CD4-positive, CD25-positive, alpha-beta regulatory T cell (primary cell): ENCODE results near the gene SNTG2. TPM values are rescaled to one million over a fixed set of nuclear protein-coding genes. Genes with fewer than 3 reads are reported as not detected.

Experiments used
- ATAC-seq, 2 donors: fragments of 150-1000 bp; cut with Tn5 transposase; one replicate each; pipeline ENCODE4 v1.10.0; 2021; ENCODE audit warnings: low read depth in 2 of 2, moderate number of reproducible peaks in 2 of 2, moderate library complexity in 1 of 2
- DNase-seq, 3 donors: peaks; one replicate each; pipeline versions ENCODE4 v3.0.0 to v3.0.0-alpha.2; 2012 to 2022; ENCODE audit warnings: mixed read lengths in 1 of 3
- H3K27ac ChIP-seq: one replicate; pipeline ENCODE4 v1.7.0; 2013; ENCODE audit warnings: mild to moderate bottlenecking, low read length; ENCODE audit not compliant: insufficient read depth, poor library complexity, severe bottlenecking
- H3K27me3 ChIP-seq: one replicate; pipeline ENCODE4 v1.7.0; 2013; ENCODE audit warnings: low read length; ENCODE audit not compliant: control insufficient read depth, insufficient read depth
- H3K36me3 ChIP-seq: one replicate; pipeline ENCODE4 v1.7.0; 2013; ENCODE audit warnings: mild to moderate bottlenecking, low read length, moderate library complexity; ENCODE audit not compliant: control insufficient read depth, insufficient read depth
- H3K4me1 ChIP-seq: 2 replicates; pipeline ENCODE4 v1.7.0; 2013; ENCODE audit warnings: mild to moderate bottlenecking, low read length; ENCODE audit not compliant: insufficient read depth, control insufficient read depth, poor library complexity, severe bottlenecking
- H3K4me3 ChIP-seq: one replicate; pipeline ENCODE4 v1.7.0; 2013; ENCODE audit warnings: low read depth, mild to moderate bottlenecking, low read length, moderate library complexity
- H3K9me3 ChIP-seq, 2 experiments: 1 replicate in 1 of 2; 2 replicates in 1 of 2; pipeline ENCODE4 v1.7.0; 2013; ENCODE audit warnings: low read length in 2 of 2, mild to moderate bottlenecking in 1 of 2, moderate library complexity in 1 of 2; ENCODE audit not compliant: control insufficient read depth in 2 of 2
- H3K27ac Mint-ChIP-seq, 3 donors: one replicate each; pipeline ENCODE4 v1.8.0; 2020 to 2022; ENCODE audit warnings: mild to moderate bottlenecking in 3 of 3, mixed read lengths in 3 of 3, moderate library complexity in 2 of 3
- H3K27me3 Mint-ChIP-seq: one replicate; pipeline ENCODE4 v1.8.0; 2022; ENCODE audit warnings: mild to moderate bottlenecking, mixed read lengths
- H3K36me3 Mint-ChIP-seq: one replicate; pipeline ENCODE4 v1.8.0; 2020; ENCODE audit warnings: mixed read lengths
- H3K4me1 Mint-ChIP-seq, 4 donors: one replicate each; pipeline ENCODE4 v1.8.0; 2020 to 2022; ENCODE audit warnings: mixed read lengths in 4 of 4, mild to moderate bottlenecking in 1 of 4
- H3K4me3 Mint-ChIP-seq, 4 donors: one replicate each; pipeline ENCODE4 v1.8.0; 2020 to 2022; ENCODE audit warnings: mild to moderate bottlenecking in 4 of 4, mixed read lengths in 4 of 4, moderate library complexity in 3 of 4
- H3K9me3 Mint-ChIP-seq, 7 donors: one replicate each; pipeline ENCODE4 v1.8.0; 2020 to 2022; ENCODE audit warnings: mixed read lengths in 7 of 7, mild to moderate bottlenecking in 3 of 7, moderate library complexity in 2 of 7
- polyA plus RNA-seq, 4 donors: library from polyadenylated mRNA; unstranded; fragments of 300-500 nt; fragmentation: Illumina TruSeq; gene quantifications; one replicate each; pipeline ENCODE4 v1.2.3, GENCODE V29; 2021
- total RNA-seq: library from RNA; stranded (reverse); gene quantifications from one replicate; pipeline ENCODE4 v1.2.3, GENCODE V29; 2022

Gene SNTG2
- total and polyA plus RNA-seq, 5 donors from 2014 or later, result 0.64 TPM; not detected in 4

- no peak overlapping the region for H3K27ac ChIP-seq
- H3K4me1 ChIP-seq, result no peaks in the 10 kb centered on the region
- H3K9me3 Mint-ChIP-seq, result peaks cover 0 to 3% (median 0%) of the 10 kb centered on the region in 7 donors
- no peak for DNase-seq
- ATAC-seq, result no peak
- no peak overlapping the region for H3K4me3 Mint-ChIP-seq
- no peaks in the 10 kb centered on the region for H3K27me3 Mint-ChIP-seq
- no peak overlapping the region for H3K4me3 ChIP-seq
- H3K27ac Mint-ChIP-seq, result no peak overlapping the region
- no peaks in the 10 kb centered on the region for H3K9me3 ChIP-seq
- no peaks in the 10 kb centered on the region for H3K36me3 Mint-ChIP-seq
- no peaks in the 10 kb centered on the region for H3K4me1 Mint-ChIP-seq
- no peaks in the 10 kb centered on the region for H3K27me3 ChIP-seq
- H3K36me3 ChIP-seq, result no peaks in the 10 kb centered on the region
Measured at GRCh38 chr2:1011006-1011405, 60.4 kb downstream of the SNTG2 start.

- Mint-ChIP-seq H3K4me3 (no peak overlapping the region), H3K9me3 (peaks cover 0 to 3% (median 0%) of the 10 kb centered on the region in 7 donors), H3K27me3 (no peaks in the 10 kb centered on the region), H3K27ac (no peak overlapping the region), H3K36me3 (no peaks in the 10 kb centered on the region), H3K4me1 (no peaks in the 10 kb centered on the region)
- H3K4me1 ChIP-seq, result no peaks in the 10 kb centered on the region
- ATAC-seq, result no peak
- H3K4me3 ChIP-seq, result no peak overlapping the region
- H3K27ac ChIP-seq, result no peak overlapping the region
- no peak for DNase-seq
- no peaks in the 10 kb centered on the region for H3K9me3 ChIP-seq
- no peaks in the 10 kb centered on the region for H3K27me3 ChIP-seq
- no peaks in the 10 kb centered on the region for H3K36me3 ChIP-seq
Measured at GRCh38 chr2:1011985-1012384, 61.3 kb downstream of the SNTG2 start.

GRCh38 chr2:1014802-1015201, 64.2 kb downstream of the SNTG2 start:
- no peak overlapping the region for H3K4me3 ChIP-seq
- H3K36me3 ChIP-seq, result no peaks in the 10 kb centered on the region
- DNase-seq (no peak), ATAC-seq (no peak)
- H3K4me1 Mint-ChIP-seq, result no peaks in the 10 kb centered on the region
- H3K4me3 Mint-ChIP-seq, result no peak overlapping the region
- H3K9me3 ChIP-seq, result no peaks in the 10 kb centered on the region
- H3K27me3 Mint-ChIP-seq, result no peaks in the 10 kb centered on the region
- no peaks in the 10 kb centered on the region for H3K36me3 Mint-ChIP-seq
- H3K9me3 Mint-ChIP-seq, result peaks cover 0 to 2% (median 0%) of the 10 kb centered on the region in 7 donors
- no peaks in the 10 kb centered on the region for H3K4me1 ChIP-seq
- no peaks in the 10 kb centered on the region for H3K27me3 ChIP-seq
- H3K27ac Mint-ChIP-seq, result no peak overlapping the region
- no peak overlapping the region for H3K27ac ChIP-seq

- no peaks in the 10 kb centered on the region for H3K27me3 ChIP-seq
- H3K4me3 ChIP-seq, result no peak overlapping the region
- Mint-ChIP-seq H3K27ac (no peak overlapping the region), H3K4me3 (no peak overlapping the region), H3K27me3 (no peaks in the 10 kb centered on the region), H3K4me1 (no peaks in the 10 kb centered on the region), H3K9me3 (no peaks in the 10 kb centered on the region), H3K36me3 (no peaks in the 10 kb centered on the region)
- H3K27ac ChIP-seq, result no peak overlapping the region
- no peaks in the 10 kb centered on the region for H3K36me3 ChIP-seq
- no peaks in the 10 kb centered on the region for H3K9me3 ChIP-seq
- no peaks in the 10 kb centered on the region for H3K4me1 ChIP-seq
- ATAC-seq (no peak), DNase-seq (no peak)
Measured at GRCh38 chr2:1016500-1016899, 65.9 kb downstream of the SNTG2 start.

GRCh38 chr2:1017827-1018226, 67.2 kb downstream of the SNTG2 start:
- ATAC-seq, result no peak
- no peaks in the 10 kb centered on the region for H3K4me1 ChIP-seq
- H3K9me3 ChIP-seq, result no peaks in the 10 kb centered on the region
- Mint-ChIP-seq H3K4me3 (no peak overlapping the region), H3K27me3 (no peaks in the 10 kb centered on the region), H3K4me1 (no peaks in the 10 kb centered on the region), H3K27ac (no peak overlapping the region), H3K9me3 (no peaks in the 10 kb centered on the region), H3K36me3 (no peaks in the 10 kb centered on the region)
- H3K4me3 ChIP-seq, result no peak overlapping the region
- H3K27me3 ChIP-seq, result no peaks in the 10 kb centered on the region
- H3K27ac ChIP-seq, result no peak overlapping the region
- H3K36me3 ChIP-seq, result no peaks in the 10 kb centered on the region
- DNase-seq, result no peak

- Mint-ChIP-seq H3K27me3 (no peaks in the 10 kb centered on the region), H3K36me3 (no peaks in the 10 kb centered on the region), H3K4me3 (no peak overlapping the region), H3K27ac (no peak overlapping the region), H3K4me1 (no peaks in the 10 kb centered on the region), H3K9me3 (no peaks in the 10 kb centered on the region)
- Histone ChIP-seq H3K4me3 (no peak overlapping the region), H3K36me3 (no peaks in the 10 kb centered on the region), H3K4me1 (no peaks in the 10 kb centered on the region), H3K27ac (no peak overlapping the region), H3K27me3 (no peaks in the 10 kb centered on the region), H3K9me3 (no peaks in the 10 kb centered on the region)
- DNase-seq (no peak), ATAC-seq (no peak)
Measured at GRCh38 chr2:1020206-1020605, 69.6 kb downstream of the SNTG2 start.

- no peaks in the 10 kb centered on the region for H3K36me3 Mint-ChIP-seq
- DNase-seq (no peak), ATAC-seq (no peak)
- H3K4me1 Mint-ChIP-seq, result no peaks in the 10 kb centered on the region
- peaks cover 5% of the 10 kb centered on the region for H3K27me3 Mint-ChIP-seq
- no peaks in the 10 kb centered on the region for H3K9me3 Mint-ChIP-seq
- no peaks in the 10 kb centered on the region for H3K27me3 ChIP-seq
- H3K27ac ChIP-seq, result no peak overlapping the region
- H3K4me1 ChIP-seq, result no peaks in the 10 kb centered on the region
- no peak overlapping the region for H3K4me3 Mint-ChIP-seq
- no peaks in the 10 kb centered on the region for H3K9me3 ChIP-seq
- H3K36me3 ChIP-seq, result no peaks in the 10 kb centered on the region
- no peak overlapping the region for H3K4me3 ChIP-seq
- no peak overlapping the region for H3K27ac Mint-ChIP-seq
Measured at GRCh38 chr2:1022178-1022577, 71.5 kb downstream of the SNTG2 start.

- Mint-ChIP-seq H3K4me3 (no peak overlapping the region), H3K9me3 (no peaks in the 10 kb centered on the region), H3K27me3 (peaks cover 5% of the 10 kb centered on the region), H3K4me1 (no peaks in the 10 kb centered on the region), H3K36me3 (no peaks in the 10 kb centered on the region), H3K27ac (no peak overlapping the region)
- Histone ChIP-seq H3K4me1 (no peaks in the 10 kb centered on the region), H3K27ac (no peak overlapping the region), H3K9me3 (no peaks in the 10 kb centered on the region), H3K27me3 (no peaks in the 10 kb centered on the region), H3K36me3 (no peaks in the 10 kb centered on the region), H3K4me3 (no peak overlapping the region)
- DNase-seq (no peak), ATAC-seq (no peak)
Measured at GRCh38 chr2:1024981-1025380, 74.3 kb downstream of the SNTG2 start.
